Stimulated activated CD4-positive, alpha-beta T cell treated with anti-CD3 and anti-CD28 coated beads, Interleukin-1b, Interleukin-23, amount 100 ng/mL, for 48 hours (primary cell): Measurements from ENCODE around the gene PITRM1.

Source experiments
- DNase-seq: peaks from one replicate; pipeline ENCODE4 v3.0.0-alpha.2; 2020

The PITRM1 gene

GRCh38 chr10:3096149-3096548, 76.4 kb downstream of the PITRM1 start:
- DNase-seq = no peak

GRCh38 chr10:3095373-3096139, 77.0 kb downstream of the PITRM1 start:
- DNase-seq = peak; percentile 71

GRCh38 chr10:3094609-3095036, 78.0 kb downstream of the PITRM1 start:
- no peak for DNase-seq

- no peak for DNase-seq
These were observed 78.6 kb downstream of the PITRM1 start for GRCh38 chr10:3093996-3094395.

- DNase-seq = no peak
These were observed 80.7 kb downstream of the PITRM1 start for GRCh38 chr10:3091921-3092320.

GRCh38 chr10:3090914-3091787, 81.4 kb downstream of the PITRM1 start:
- DNase-seq = peak; percentile 64

- DNase-seq = no peak
These were observed 82.2 kb downstream of the PITRM1 start for GRCh38 chr10:3090388-3090787.
